Vagina (tissue), 2 donors: ENCODE data around the gene TBL3. TPM values are rescaled to one million over a fixed set of nuclear protein-coding genes. Genes with fewer than 3 reads are reported as not detected.

ENCODE experiments used
- DNase-seq, 2 donors: peaks; one replicate each; pipeline ENCODE4 v3.0.0-alpha.2; 2017; ENCODE audit errors: extremely low spot score in 2 of 2
- H3K27ac ChIP-seq: fragments of 200-600 bp; sonication (generic); one replicate; pipeline ENCODE4 v1.5.1; 2019
- H3K27me3 ChIP-seq: fragments of 200-600 bp; sonication (generic); one replicate; pipeline ENCODE4 v1.5.1; 2019
- H3K36me3 ChIP-seq, 2 donors: fragments of 200-600 bp; sonication (generic); one replicate each; pipeline ENCODE4 v1.5.1; 2017 to 2019
- H3K4me1 ChIP-seq: fragments of 200-600 bp; sonication (generic); one replicate; pipeline ENCODE4 v1.5.1; 2019
- H3K4me3 ChIP-seq, 2 donors: fragments of 200-600 bp; sonication (generic); 1 replicate in 1 of 2; 2 replicates in 1 of 2; pipeline ENCODE4 v1.5.1; 2016 to 2019
- H3K9me3 ChIP-seq: fragments of 200-600 bp; sonication (generic); one replicate; pipeline ENCODE4 v1.5.1; 2019
- POLR2A ChIP-seq, 2 donors: fragments of 450-650 bp; IDR thresholded peaks; one replicate each; pipeline ENCODE4 v1.6.1; 2017; ENCODE audit warnings: antibody characterized with exemption in 2 of 2, mild to moderate bottlenecking in 2 of 2, moderate library complexity in 2 of 2
- POLR2AphosphoS5 ChIP-seq, 2 donors: sonication (generic); formaldehyde crosslinking; IDR thresholded peaks; one replicate each; pipeline ENCODE4 v1.9.0; 2017; ENCODE audit warnings: antibody characterized with exemption in 2 of 2, mild to moderate bottlenecking in 2 of 2, low read depth in 1 of 2; ENCODE audit not compliant: insufficient read depth in 1 of 2
- intact Hi-C: fragments of 100-400 bp; cut with DNase I; formaldehyde crosslinking; loops from one replicate; pipeline ENCODE4 v1.15.1; 2023
- total RNA-seq: library from RNA; depleted of rRNA; stranded (reverse); fragments of >200 nt; gene quantifications from one replicate; pipeline ENCODE4 v1.2.3, GENCODE V29; 2016
- TF ChIP-seq, protein P1 (sequence below), 3 experiments: fragments of 450-650 bp in 2 of 3; fragments of 200-600 bp in 1 of 3; sonication (generic) in 1 of 3; IDR thresholded peaks; one replicate each; pipeline ENCODE4 v1.5.1; 2017 to 2019; ENCODE audit warnings: antibody characterized with exemption in 3 of 3, mild to moderate bottlenecking in 2 of 3, moderate library complexity in 2 of 3

TBL3 gene
- total RNA-seq, 1 donor from 2014 or later = 44.2 TPM

DNA sequence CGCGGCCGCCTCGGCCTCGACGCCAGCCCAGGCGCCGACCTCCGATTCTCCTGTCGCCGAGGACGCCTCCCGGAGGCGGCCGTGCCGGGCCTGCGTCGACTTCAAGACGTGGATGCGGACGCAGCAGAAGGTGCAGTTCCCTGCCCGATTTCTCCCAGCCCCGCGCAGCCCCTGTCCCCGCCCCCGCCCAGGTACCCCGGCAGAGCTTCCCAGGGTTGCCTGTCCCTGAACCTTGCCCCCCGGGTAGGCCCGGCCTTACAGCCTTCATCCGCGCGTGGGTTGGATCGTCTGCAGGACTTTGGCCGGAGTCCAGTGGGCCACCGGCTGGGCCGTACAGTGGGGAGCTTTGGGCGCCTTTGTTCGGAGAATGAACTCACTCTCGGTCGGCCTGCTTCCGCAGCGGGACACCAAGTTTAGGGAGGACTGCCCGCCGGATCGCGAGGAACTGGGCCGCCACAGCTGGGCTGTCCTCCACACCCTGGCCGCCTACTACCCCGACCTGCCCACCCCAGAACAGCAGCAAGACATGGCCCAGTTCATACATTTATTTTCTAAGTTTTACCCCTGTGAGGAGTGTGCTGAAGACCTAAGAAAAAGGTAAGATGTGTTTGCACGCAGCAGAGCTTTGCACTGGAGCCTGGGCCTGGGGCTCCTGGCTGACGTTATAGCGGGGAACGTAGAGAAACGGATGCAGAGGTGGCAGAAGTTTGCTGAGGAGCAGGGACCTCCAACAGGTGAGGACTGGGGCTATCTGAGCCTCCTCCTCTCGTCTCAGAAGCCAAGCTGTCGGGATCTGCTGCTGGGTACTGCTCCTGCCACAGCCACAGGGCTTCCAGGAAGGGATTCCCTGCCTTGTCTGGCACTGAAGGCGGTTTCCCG is 12.7 kb downstream of the TBL3 start:
- Histone ChIP-seq H3K27ac (peak overlapping the region; percentile 53), H3K4me1 (peaks cover 28% of the 10 kb centered on the region), H3K27me3 (no peaks in the 10 kb centered on the region), H3K9me3 (no peaks in the 10 kb centered on the region), H3K4me3 (peak overlapping the region; percentile 59 to 87), H3K36me3 (peaks cover 0 to 13% of the 10 kb centered on the region in 2 donors)
- TF ChIP-seq, protein P1, sequence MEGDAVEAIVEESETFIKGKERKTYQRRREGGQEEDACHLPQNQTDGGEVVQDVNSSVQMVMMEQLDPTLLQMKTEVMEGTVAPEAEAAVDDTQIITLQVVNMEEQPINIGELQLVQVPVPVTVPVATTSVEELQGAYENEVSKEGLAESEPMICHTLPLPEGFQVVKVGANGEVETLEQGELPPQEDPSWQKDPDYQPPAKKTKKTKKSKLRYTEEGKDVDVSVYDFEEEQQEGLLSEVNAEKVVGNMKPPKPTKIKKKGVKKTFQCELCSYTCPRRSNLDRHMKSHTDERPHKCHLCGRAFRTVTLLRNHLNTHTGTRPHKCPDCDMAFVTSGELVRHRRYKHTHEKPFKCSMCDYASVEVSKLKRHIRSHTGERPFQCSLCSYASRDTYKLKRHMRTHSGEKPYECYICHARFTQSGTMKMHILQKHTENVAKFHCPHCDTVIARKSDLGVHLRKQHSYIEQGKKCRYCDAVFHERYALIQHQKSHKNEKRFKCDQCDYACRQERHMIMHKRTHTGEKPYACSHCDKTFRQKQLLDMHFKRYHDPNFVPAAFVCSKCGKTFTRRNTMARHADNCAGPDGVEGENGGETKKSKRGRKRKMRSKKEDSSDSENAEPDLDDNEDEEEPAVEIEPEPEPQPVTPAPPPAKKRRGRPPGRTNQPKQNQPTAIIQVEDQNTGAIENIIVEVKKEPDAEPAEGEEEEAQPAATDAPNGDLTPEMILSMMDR (IDR thresholded peaks at IDR 0.05) = no peak
- TF ChIP-seq POLR2A (IDR thresholded peaks at IDR 0.05) (no peak), POLR2AphosphoS5 (IDR thresholded peaks at IDR 0.05; ENCODE audit: insufficient read depth in 1 of 2, low read depth in 1 of 2) (no peak)
- intact Hi-C loops = no loop called here
- no peak for DNase-seq

GRCh38 chr16:1985466-1986150 is 13.8 kb downstream of the TBL3 start:
- H3K36me3 ChIP-seq = peaks cover 0 to 13% of the 10 kb centered on the region in 2 donors
- intact Hi-C loops = no loop called here
- H3K4me1 ChIP-seq = peaks cover 27% of the 10 kb centered on the region
- no peak for DNase-seq
- TF ChIP-seq POLR2AphosphoS5 (IDR thresholded peaks at IDR 0.05; ENCODE audit: insufficient read depth in 1 of 2, low read depth in 1 of 2) (no peak), POLR2A (IDR thresholded peaks at IDR 0.05) (no peak)
- TF ChIP-seq, protein P1 (IDR thresholded peaks at IDR 0.05) = no peak
- H3K9me3 ChIP-seq = no peaks in the 10 kb centered on the region
- H3K27me3 ChIP-seq = peaks cover under 1% of the 10 kb centered on the region
- H3K27ac ChIP-seq = no peak overlapping the region
- no peak overlapping the region for H3K4me3 ChIP-seq

- Histone ChIP-seq H3K4me3 (no peak overlapping the region), H3K27me3 (peaks cover 9% of the 10 kb centered on the region), H3K27ac (no peak overlapping the region)
Measured at GRCh38 chr16:1987198-1987597, 15.3 kb downstream of the TBL3 start.

DNA sequence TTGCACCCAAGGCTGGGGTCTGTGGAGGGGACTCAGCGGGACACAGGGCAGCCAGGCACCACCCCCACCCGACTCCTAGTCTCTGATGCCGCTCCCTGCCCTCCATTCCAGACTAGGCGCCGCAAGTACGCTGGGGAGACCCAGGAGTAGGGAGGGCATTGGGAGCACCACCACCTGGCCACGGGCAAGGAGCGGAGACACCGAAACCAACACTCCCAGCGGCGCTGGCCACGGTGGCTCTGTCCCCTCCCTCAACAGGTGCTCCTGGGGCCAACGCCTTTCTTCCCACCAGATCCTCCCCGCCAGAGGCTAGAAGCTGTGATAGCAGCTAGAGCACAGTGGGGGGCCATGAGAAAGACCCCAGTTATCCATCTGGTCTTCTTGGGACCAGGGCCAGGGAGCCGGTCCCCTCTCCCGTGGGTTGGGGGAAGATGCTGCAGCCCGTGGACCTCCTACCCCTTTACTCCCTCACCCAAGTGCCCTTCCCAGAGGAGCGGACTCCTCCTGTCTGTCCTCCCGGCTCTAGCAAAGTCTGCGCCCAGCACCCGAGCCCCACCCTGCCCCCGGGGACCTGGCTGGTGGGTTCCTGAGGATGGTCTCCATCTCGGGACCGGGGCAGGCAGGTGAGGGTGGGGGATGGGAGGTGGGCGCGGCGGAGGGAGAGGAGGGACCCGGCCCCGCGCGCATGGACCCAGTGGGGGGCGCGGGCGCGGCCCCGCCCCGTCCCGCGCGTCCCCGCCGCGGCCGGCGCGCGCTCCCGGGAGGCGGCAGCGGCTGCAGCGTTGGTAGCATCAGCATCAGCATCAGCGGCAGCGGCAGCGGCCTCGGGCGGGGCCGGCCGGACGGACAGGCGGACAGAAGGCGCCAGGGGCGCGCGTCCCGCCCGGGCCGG is 17.6 kb downstream of the TBL3 start, which contains the start of gene SYNGR3:
SYNGR3 (plus strand) TSS at position 762 of the 892 bp plus-strand sequence. CDS start 133 bp downstream, outside the sequence.
- Histone ChIP-seq H3K4me3 (peak within 1 kb of the TSS; percentile 20 to 25), H3K27me3 (peaks cover 9% of the 10 kb centered on the region), H3K4me1 (peaks cover 35% of the 10 kb centered on the region)

More at GRCh38 chr16:1987198-1987597, 15.3 kb downstream of the TBL3 start:
- Histone ChIP-seq H3K4me1 (peaks cover 43% of the 10 kb centered on the region), H3K36me3 (peaks cover 0 to 13% of the 10 kb centered on the region in 2 donors), H3K9me3 (no peaks in the 10 kb centered on the region)
- TF ChIP-seq POLR2A (IDR thresholded peaks at IDR 0.05) (no peak), POLR2AphosphoS5 (IDR thresholded peaks at IDR 0.05; ENCODE audit: insufficient read depth in 1 of 2, low read depth in 1 of 2) (no peak)
- TF ChIP-seq, protein P1 (IDR thresholded peaks at IDR 0.05) = no peak
- intact Hi-C loops = no loop called here
- no peak for DNase-seq

More for the DNA sequence above, 17.6 kb downstream of the TBL3 start, which contains the start of gene SYNGR3:
- intact Hi-C loops = no loop called here
- TF ChIP-seq POLR2AphosphoS5 (IDR thresholded peaks at IDR 0.05; ENCODE audit: insufficient read depth in 1 of 2, low read depth in 1 of 2) = no peak
- TF ChIP-seq POLR2A (IDR thresholded peaks at IDR 0.05) = no peak
- TF ChIP-seq, protein P1 (IDR thresholded peaks at IDR 0.05) = no peak
- DNase-seq = no peak
- Histone ChIP-seq H3K9me3 (no peaks in the 10 kb centered on the region), H3K36me3 (peaks cover 0 to 13% of the 10 kb centered on the region in 2 donors), H3K27ac (no peak within 1 kb of the TSS)
